Thyroid gland (tissue), 4 donors: ENCODE data around the gene PLCH1.

Source experiments
- POLR2A ChIP-seq, 2 donors: fragments of 450-650 bp; IDR thresholded peaks; one replicate each; pipeline ENCODE4 v1.6.1; 2017; ENCODE audit warnings: antibody characterized with exemption in 2 of 2, mild to moderate bottlenecking in 2 of 2, moderate library complexity in 1 of 2
- TF ChIP-seq, protein P1 (sequence below), 6 experiments: fragments of 200-600 bp in 3 of 6; fragments of 450-650 bp in 3 of 6; sonication (generic) in 3 of 6; IDR thresholded peaks; one replicate each; pipeline ENCODE4 v1.5.1; 2016 to 2019; ENCODE audit warnings: antibody characterized with exemption in 6 of 6, mild to moderate bottlenecking in 2 of 6, inconsistent platforms in 1 of 6, moderate library complexity in 1 of 6

- TF ChIP-seq, protein P1, sequence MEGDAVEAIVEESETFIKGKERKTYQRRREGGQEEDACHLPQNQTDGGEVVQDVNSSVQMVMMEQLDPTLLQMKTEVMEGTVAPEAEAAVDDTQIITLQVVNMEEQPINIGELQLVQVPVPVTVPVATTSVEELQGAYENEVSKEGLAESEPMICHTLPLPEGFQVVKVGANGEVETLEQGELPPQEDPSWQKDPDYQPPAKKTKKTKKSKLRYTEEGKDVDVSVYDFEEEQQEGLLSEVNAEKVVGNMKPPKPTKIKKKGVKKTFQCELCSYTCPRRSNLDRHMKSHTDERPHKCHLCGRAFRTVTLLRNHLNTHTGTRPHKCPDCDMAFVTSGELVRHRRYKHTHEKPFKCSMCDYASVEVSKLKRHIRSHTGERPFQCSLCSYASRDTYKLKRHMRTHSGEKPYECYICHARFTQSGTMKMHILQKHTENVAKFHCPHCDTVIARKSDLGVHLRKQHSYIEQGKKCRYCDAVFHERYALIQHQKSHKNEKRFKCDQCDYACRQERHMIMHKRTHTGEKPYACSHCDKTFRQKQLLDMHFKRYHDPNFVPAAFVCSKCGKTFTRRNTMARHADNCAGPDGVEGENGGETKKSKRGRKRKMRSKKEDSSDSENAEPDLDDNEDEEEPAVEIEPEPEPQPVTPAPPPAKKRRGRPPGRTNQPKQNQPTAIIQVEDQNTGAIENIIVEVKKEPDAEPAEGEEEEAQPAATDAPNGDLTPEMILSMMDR (IDR thresholded peaks at IDR 0.05), result no peak
- TF ChIP-seq POLR2A (IDR thresholded peaks at IDR 0.05), result no peak
Measured at GRCh38 chr3:155555479-155556060, 189.3 kb downstream of the PLCH1 start.
